Common myeloid progenitor, CD34-positive (primary cell): Measurements from ENCODE around the gene CHRM1. TPM values are rescaled to one million over a fixed set of nuclear protein-coding genes. Genes with fewer than 3 reads are reported as not detected.

Source experiments
- CTCF ChIA-PET: fragments of 350-600 bp; sonication (Branson Sonifier 250); formaldehyde crosslinking; loops from one replicate; lab custom pipeline; 2021; ENCODE audit warnings: antibody characterized with exemption; lab: Charles Lee
- POLR2A ChIA-PET: fragments of 350-600 bp; sonication (Branson Sonifier 250); formaldehyde crosslinking; loops from one replicate; lab custom pipeline; 2021; ENCODE audit warnings: antibody characterized with exemption; lab: Charles Lee
- DNase-seq, 3 donors: peaks; one replicate each; pipeline versions ENCODE4 v3.0.0 to v3.0.0-alpha.2; 2013
- H3K27ac ChIP-seq, 2 experiments: 1 replicate in 1 of 2; 2 replicates in 1 of 2; pipeline ENCODE4 v1.7.0; 2013; ENCODE audit warnings: inconsistent platforms in 2 of 2, low read length in 2 of 2, mild to moderate bottlenecking in 2 of 2, low read depth in 1 of 2, moderate library complexity in 1 of 2; ENCODE audit not compliant: severe bottlenecking in 2 of 2, insufficient read depth in 1 of 2, poor library complexity in 1 of 2
- H3K27me3 ChIP-seq, 5 experiments: replicated peaks in 2 of 5; 1 replicate in 3 of 5; 2 replicates in 2 of 5; pipeline versions ENCODE4 v1.6.1 to v1.7.0; 2013; ENCODE audit warnings: low read length in 4 of 5, mild to moderate bottlenecking in 2 of 5, moderate library complexity in 2 of 5, inconsistent platforms in 1 of 5; ENCODE audit not compliant: insufficient read depth in 5 of 5, control insufficient read depth in 4 of 5
- H3K36me3 ChIP-seq, 4 experiments: 1 replicate in 2 of 4; 2 replicates in 2 of 4; pipeline versions ENCODE4 v1.6.1 to v1.7.0; 2013; ENCODE audit warnings: low read length in 3 of 4, control low read depth in 1 of 4, mild to moderate bottlenecking in 1 of 4; ENCODE audit not compliant: control insufficient read depth in 4 of 4, insufficient read depth in 4 of 4
- H3K4me1 ChIP-seq, 4 experiments: 1 replicate in 3 of 4; 2 replicates in 1 of 4; pipeline versions ENCODE4 v1.6.1 to v1.7.1; 2013; ENCODE audit warnings: low read length in 3 of 4, mild to moderate bottlenecking in 3 of 4, control low read depth in 1 of 4, inconsistent platforms in 1 of 4, moderate library complexity in 1 of 4; ENCODE audit not compliant: control insufficient read depth in 4 of 4, insufficient read depth in 4 of 4; ENCODE audit errors: control extremely low read depth in 1 of 4
- H3K4me3 ChIP-seq, 7 experiments: 1 replicate in 4 of 7; 2 replicates in 3 of 7; pipeline versions ENCODE4 v1.5.1 to v1.7.0; 2013; ENCODE audit warnings: mild to moderate bottlenecking in 7 of 7, low read length in 6 of 7, moderate library complexity in 6 of 7, inconsistent platforms in 2 of 7, low read depth in 2 of 7, control low read depth in 1 of 7; ENCODE audit not compliant: insufficient read depth in 4 of 7, control insufficient read depth in 1 of 7; ENCODE audit errors: extremely low read depth in 1 of 7
- H3K9me3 ChIP-seq, 5 experiments: 1 replicate in 4 of 5; 2 replicates in 1 of 5; pipeline versions ENCODE4 v1.6.1 to v1.7.1; 2013; ENCODE audit warnings: low read length in 4 of 5, mild to moderate bottlenecking in 2 of 5, inconsistent platforms in 1 of 5, low read depth in 1 of 5, moderate library complexity in 1 of 5; ENCODE audit not compliant: control insufficient read depth in 4 of 5, insufficient read depth in 2 of 5; ENCODE audit errors: control extremely low read depth in 1 of 5
- WGBS: methylation state at CpG from one replicate; pipeline ENCODE4 v1.1.5; 2013; ENCODE audit not compliant: insufficient coverage; 5-methylcytosine and 5-hydroxymethylcytosine counted together
- polyA plus RNA-seq: library from polyadenylated mRNA; unstranded; fragments of 120-200 nt; gene quantifications from one replicate; pipeline ENCODE4 v1.2.1, GENCODE V29; 2013

Gene CHRM1
- not detected for polyA plus RNA-seq

GRCh38 chr11:62921201-62921572 lies at the start of gene CHRM1:
TSS of gene CHRM1 (minus strand) at chr11:62921363. CDS start at chr11:62911100, 10,263 bp downstream.
- CTCF ChIA-PET, result interaction anchor here (1.1 to 3.9 kb wide), 3 partner anchors 19 to 103 kb away, joined by 3 to 15 read pairs (median 5); no protein-coding TSS in a partner anchor
- Histone ChIP-seq H3K27me3 (peaks cover 0 to 65% (median 17%) of the 10 kb centered on the region in 5 experiments), H3K9me3 (peaks cover 0 to 2% (median 0%) of the 10 kb centered on the region in 5 experiments), H3K4me1 (peaks cover 0 to 16% (median 15%) of the 10 kb centered on the region in 4 experiments), H3K36me3 (no peaks in the 10 kb centered on the region), H3K27ac (no peak within 1 kb of the TSS), H3K4me3 (no peak within 1 kb of the TSS)
- WGBS, result 33% methylated on average over 6 of the region's 9 CpGs
- DNase-seq, result no peak
- POLR2A ChIA-PET, result no interaction called here

- H3K9me3 ChIP-seq, result peaks cover 0 to 4% (median 0%) of the 10 kb centered on the region in 5 experiments
- POLR2A ChIA-PET, result no interaction called here
- H3K27me3 ChIP-seq, result peaks cover 0 to 13% (median 2%) of the 10 kb centered on the region in 5 experiments
- H3K27ac ChIP-seq, result no peak overlapping the region
- CTCF ChIA-PET, result no interaction called here
- no CpG with 5 or more reads among the region's 2 CpGs for WGBS
- H3K36me3 ChIP-seq, result no peaks in the 10 kb centered on the region
- H3K4me3 ChIP-seq, result no peak overlapping the region
- H3K4me1 ChIP-seq, result no peaks in the 10 kb centered on the region
- DNase-seq, result no peak
Measured at GRCh38 chr11:62965574-62965973, 44.4 kb upstream of the CHRM1 start.

GRCh38 chr11:62962391-62962790 lies 41.2 kb upstream of the CHRM1 start:
- ChIA-PET CTCF (interaction anchor here (1.6 kb wide), 1 partner anchor 55 kb away, joined by 3 read pairs; no protein-coding TSS in a partner anchor), POLR2A (no interaction called here)
- Histone ChIP-seq H3K27me3 (peaks cover 0 to 3% (median 0%) of the 10 kb centered on the region in 5 experiments), H3K4me1 (peaks cover 0 to 2% (median 0%) of the 10 kb centered on the region in 4 experiments), H3K27ac (no peak overlapping the region), H3K9me3 (peaks cover 0 to 4% (median 0%) of the 10 kb centered on the region in 5 experiments), H3K36me3 (no peaks in the 10 kb centered on the region), H3K4me3 (no peak overlapping the region)
- WGBS, result 100% methylated on average over 2 of the region's 3 CpGs
- DNase-seq, result no peak

- Histone ChIP-seq H3K27ac (no peak overlapping the region), H3K9me3 (peaks cover 0 to 2% (median 0%) of the 10 kb centered on the region in 5 experiments), H3K4me3 (no peak overlapping the region), H3K36me3 (no peaks in the 10 kb centered on the region), H3K4me1 (peaks cover 0 to 2% (median 0%) of the 10 kb centered on the region in 4 experiments), H3K27me3 (peaks cover 0 to 3% (median 0%) of the 10 kb centered on the region in 5 experiments)
- 98% methylated on average over 4 of the region's 4 CpGs for WGBS
- no peak for DNase-seq
- ChIA-PET CTCF (no interaction called here), POLR2A (no interaction called here)
Measured at GRCh38 chr11:62961017-62961570, 39.9 kb upstream of the CHRM1 start.

GRCh38 chr11:62959422-62959980 lies 38.3 kb upstream of the CHRM1 start:
- Histone ChIP-seq H3K27ac (no peak overlapping the region), H3K4me3 (no peak overlapping the region), H3K4me1 (peaks cover 0 to 2% (median 0%) of the 10 kb centered on the region in 4 experiments), H3K36me3 (no peaks in the 10 kb centered on the region), H3K9me3 (no peaks in the 10 kb centered on the region), H3K27me3 (peaks cover 0 to 2% (median 0%) of the 10 kb centered on the region in 5 experiments)
- WGBS, result no CpG with 5 or more reads among the region's 1 CpG
- no peak for DNase-seq
- ChIA-PET POLR2A (no interaction called here), CTCF (no interaction called here)

- CTCF ChIA-PET, result interaction anchor here (1.0 kb wide), 1 partner anchor 53 kb away, joined by 3 read pairs; no protein-coding TSS in a partner anchor
- no peak overlapping the region for H3K4me3 ChIP-seq
- 33% methylated on average over 7 of the region's 11 CpGs for WGBS
Measured at GRCh38 chr11:62958547-62959421, 37.6 kb upstream of the CHRM1 start.

More at GRCh38 chr11:62958547-62959421, 37.6 kb upstream of the CHRM1 start:
- Histone ChIP-seq H3K9me3 (no peaks in the 10 kb centered on the region), H3K4me1 (peaks cover 0 to 2% (median 0%) of the 10 kb centered on the region in 4 experiments), H3K36me3 (no peaks in the 10 kb centered on the region), H3K27me3 (no peaks in the 10 kb centered on the region), H3K27ac (no peak overlapping the region)
- POLR2A ChIA-PET, result no interaction called here
- peak in 1 of 3 donors; percentile 3 for DNase-seq
